ENCODE measurements around the gene KCNG2.

GRCh38 chr18:79798999-79799370 lies 1.2 kb downstream of the KCNG2 start:
- no peak for TF ChIP-seq EP300 (IDR thresholded peaks at IDR 0.05)
- no peak for TF ChIP-seq CTCF (IDR thresholded peaks at IDR 0.05)
- no peak for TF ChIP-seq POLR2AphosphoS5 (IDR thresholded peaks at IDR 0.05)
